WTC11 (cell line): ENCODE measurements around the gene DTNB. TPM values are rescaled to one million over a fixed set of nuclear protein-coding genes. Genes with fewer than 3 reads are reported as not detected.

ENCODE experiments used
- ATAC-seq: fragments of 200-7000 bp; cut with Tn5 transposase; 2 replicates; pipeline ENCODE4 v1.10.0; 2021; ENCODE audit warnings: mild to moderate bottlenecking, moderate library complexity
- CTCF ChIA-PET: fragments of 300-600 bp; sonication (Branson Sonifier 250); formaldehyde crosslinking; loops from one replicate; lab custom pipeline; 2021; ENCODE audit warnings: antibody characterized with exemption; lab: Charles Lee
- POLR2A ChIA-PET: fragments of 350-600 bp; sonication (Branson Sonifier 250); formaldehyde crosslinking; loops from one replicate; lab custom pipeline; 2021; ENCODE audit warnings: antibody characterized with exemption; lab: Charles Lee
- DNase-seq: peaks from one replicate; pipeline ENCODE4 v3.0.0; 2021; ENCODE audit warnings: low spot score
- H3K27ac Mint-ChIP-seq: 2 replicates; pipeline ENCODE4 v1.8.0; 2021; ENCODE audit warnings: mixed read lengths
- H3K27me3 Mint-ChIP-seq: 2 replicates; pipeline ENCODE4 v1.8.0; 2021; ENCODE audit warnings: low read depth, mild to moderate bottlenecking, moderate library complexity, mixed read lengths
- H3K36me3 Mint-ChIP-seq: 2 replicates; pipeline ENCODE4 v1.8.0; 2021; ENCODE audit warnings: mixed read lengths
- H3K4me1 Mint-ChIP-seq: 2 replicates; pipeline ENCODE4 v1.8.0; 2022; ENCODE audit warnings: mixed read lengths
- H3K4me3 Mint-ChIP-seq: 2 replicates; pipeline ENCODE4 v1.8.0; 2021; ENCODE audit warnings: mild to moderate bottlenecking, moderate library complexity, mixed read lengths
- H3K9me3 Mint-ChIP-seq: 2 replicates; pipeline ENCODE4 v1.8.0; 2021; ENCODE audit warnings: mixed read lengths
- ARID4B ChIP-seq: sonication (generic); formaldehyde crosslinking; IDR thresholded peaks from 2 replicates; pipeline ENCODE4 v1.8.0; 2023; ENCODE audit warnings: missing genetic modification reagents, mild to moderate bottlenecking, borderline replicate concordance
- ATF1 ChIP-seq: sonication (generic); formaldehyde crosslinking; IDR thresholded peaks from 2 replicates; pipeline ENCODE4 v1.8.1; 2023; ENCODE audit warnings: mild to moderate bottlenecking, moderate library complexity, missing genetic modification reagents
- ATF2 ChIP-seq: sonication (generic); formaldehyde crosslinking; IDR thresholded peaks from 2 replicates; pipeline ENCODE4 v1.8.1; 2022; ENCODE audit warnings: low read depth, missing genetic modification reagents, borderline replicate concordance
- CBFB ChIP-seq: sonication (generic); formaldehyde crosslinking; IDR thresholded peaks from 2 replicates; pipeline ENCODE4 v1.8.1; 2022; ENCODE audit warnings: mild to moderate bottlenecking, low read depth, missing genetic modification reagents
- CDX4 ChIP-seq: fragments of 250-450 bp; sonication (Bioruptor Pico); IDR thresholded peaks from 2 replicates; pipeline ENCODE4 v1.9.0; 2021; ENCODE audit warnings: moderate library complexity, mild to moderate bottlenecking, inconsistent platforms, borderline replicate concordance
- CREB1 ChIP-seq: sonication (generic); formaldehyde crosslinking; IDR thresholded peaks from 2 replicates; pipeline ENCODE4 v1.8.0; 2023; ENCODE audit warnings: mild to moderate bottlenecking, missing genetic modification reagents
- E2F1 ChIP-seq: sonication (generic); formaldehyde crosslinking; IDR thresholded peaks from 2 replicates; pipeline ENCODE4 v1.8.0; 2022; ENCODE audit warnings: mild to moderate bottlenecking, missing genetic modification reagents
- ETV6 ChIP-seq: sonication (generic); formaldehyde crosslinking; IDR thresholded peaks from 2 replicates; pipeline ENCODE4 v1.8.1; 2022; ENCODE audit warnings: mild to moderate bottlenecking, missing genetic modification reagents
- FOXP1 ChIP-seq: sonication (generic); formaldehyde crosslinking; IDR thresholded peaks from 2 replicates; pipeline ENCODE4 v1.8.0; 2022; ENCODE audit warnings: missing genetic modification reagents, mild to moderate bottlenecking, moderate library complexity, borderline replicate concordance
- IRF1 ChIP-seq: sonication (generic); formaldehyde crosslinking; IDR thresholded peaks from 2 replicates; pipeline ENCODE4 v1.8.0; 2023; ENCODE audit warnings: missing genetic modification reagents
- KAT7 ChIP-seq: sonication (generic); formaldehyde crosslinking; IDR thresholded peaks from 2 replicates; pipeline ENCODE4 v1.8.1; 2023; ENCODE audit warnings: missing genetic modification reagents, mild to moderate bottlenecking, borderline replicate concordance
- RELA ChIP-seq: sonication (generic); formaldehyde crosslinking; IDR thresholded peaks from 2 replicates; pipeline ENCODE4 v1.8.1; 2022; ENCODE audit warnings: missing genetic modification reagents, mild to moderate bottlenecking, borderline replicate concordance
- TP53 ChIP-seq: sonication (generic); formaldehyde crosslinking; IDR thresholded peaks from 2 replicates; pipeline ENCODE4 v1.8.1; 2023; ENCODE audit warnings: mild to moderate bottlenecking, missing genetic modification reagents
- ZBTB21 ChIP-seq: sonication (generic); formaldehyde crosslinking; IDR thresholded peaks from 2 replicates; pipeline ENCODE4 v1.8.1; 2023; ENCODE audit warnings: mild to moderate bottlenecking, missing genetic modification reagents, borderline replicate concordance
- ZNF396 ChIP-seq: fragments of 250-450 bp; sonication (Bioruptor Pico); IDR thresholded peaks from 2 replicates; pipeline ENCODE4 v1.8.0; 2021; ENCODE audit warnings: mild to moderate bottlenecking, moderate library complexity, borderline replicate concordance
- ZNF671 ChIP-seq: fragments of 250-450 bp; sonication (Bioruptor Pico); IDR thresholded peaks from 2 replicates; pipeline ENCODE4 v1.8.0; 2021; ENCODE audit warnings: mild to moderate bottlenecking
- total RNA-seq: library from RNA; stranded (reverse); gene quantifications from 3 replicates; pipeline ENCODE4 v1.2.3, GENCODE V29; 2021
- TF ChIP-seq, protein P1 (sequence below): sonication (generic); formaldehyde crosslinking; IDR thresholded peaks from 2 replicates; pipeline ENCODE4 v1.8.0; 2023; ENCODE audit warnings: mild to moderate bottlenecking, missing genetic modification reagents
- TF ChIP-seq, protein P2 (sequence below): sonication (generic); formaldehyde crosslinking; conservative IDR thresholded peaks from 2 replicates; pipeline ENCODE4 v1.8.1; 2022; ENCODE audit warnings: mild to moderate bottlenecking, missing genetic modification reagents

Gene DTNB
- total RNA-seq, 1 experiment from 2014 or later: 39.9 TPM

DNA sequence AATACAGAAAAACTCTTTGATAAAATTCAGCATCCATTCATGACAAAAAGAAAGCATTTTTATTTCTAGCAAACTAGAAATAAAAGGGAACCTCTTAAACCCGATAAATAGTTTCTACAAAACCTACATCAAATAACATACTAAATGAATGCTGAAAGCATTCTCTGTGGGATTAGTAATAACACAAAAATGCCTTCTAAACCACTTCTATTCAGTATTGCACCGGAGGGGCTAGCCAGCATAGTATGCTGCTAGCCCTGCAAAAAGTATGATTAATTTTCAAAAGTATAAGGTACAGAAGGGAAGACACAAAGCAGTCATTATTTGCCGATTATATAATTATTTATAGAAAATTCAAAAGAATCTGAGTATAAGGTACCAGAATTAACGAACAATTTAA, 145.2 kb downstream of the DTNB start (continued):
- TF ChIP-seq CREB1 (CRISPR knock-in tag) (no peak), CDX4 (no peak)
- TF ChIP-seq, protein P1, sequence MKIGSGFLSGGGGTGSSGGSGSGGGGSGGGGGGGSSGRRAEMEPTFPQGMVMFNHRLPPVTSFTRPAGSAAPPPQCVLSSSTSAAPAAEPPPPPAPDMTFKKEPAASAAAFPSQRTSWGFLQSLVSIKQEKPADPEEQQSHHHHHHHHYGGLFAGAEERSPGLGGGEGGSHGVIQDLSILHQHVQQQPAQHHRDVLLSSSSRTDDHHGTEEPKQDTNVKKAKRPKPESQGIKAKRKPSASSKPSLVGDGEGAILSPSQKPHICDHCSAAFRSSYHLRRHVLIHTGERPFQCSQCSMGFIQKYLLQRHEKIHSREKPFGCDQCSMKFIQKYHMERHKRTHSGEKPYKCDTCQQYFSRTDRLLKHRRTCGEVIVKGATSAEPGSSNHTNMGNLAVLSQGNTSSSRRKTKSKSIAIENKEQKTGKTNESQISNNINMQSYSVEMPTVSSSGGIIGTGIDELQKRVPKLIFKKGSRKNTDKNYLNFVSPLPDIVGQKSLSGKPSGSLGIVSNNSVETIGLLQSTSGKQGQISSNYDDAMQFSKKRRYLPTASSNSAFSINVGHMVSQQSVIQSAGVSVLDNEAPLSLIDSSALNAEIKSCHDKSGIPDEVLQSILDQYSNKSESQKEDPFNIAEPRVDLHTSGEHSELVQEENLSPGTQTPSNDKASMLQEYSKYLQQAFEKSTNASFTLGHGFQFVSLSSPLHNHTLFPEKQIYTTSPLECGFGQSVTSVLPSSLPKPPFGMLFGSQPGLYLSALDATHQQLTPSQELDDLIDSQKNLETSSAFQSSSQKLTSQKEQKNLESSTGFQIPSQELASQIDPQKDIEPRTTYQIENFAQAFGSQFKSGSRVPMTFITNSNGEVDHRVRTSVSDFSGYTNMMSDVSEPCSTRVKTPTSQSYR (CRISPR knock-in tag): no peak

- no peaks in the 10 kb centered on the region for H3K9me3 Mint-ChIP-seq
- 0 out of 2 replicates have a peak overlapping the region, but pooled peaks have one; percentile 19 for H3K27ac Mint-ChIP-seq
- TF ChIP-seq, protein P2, sequence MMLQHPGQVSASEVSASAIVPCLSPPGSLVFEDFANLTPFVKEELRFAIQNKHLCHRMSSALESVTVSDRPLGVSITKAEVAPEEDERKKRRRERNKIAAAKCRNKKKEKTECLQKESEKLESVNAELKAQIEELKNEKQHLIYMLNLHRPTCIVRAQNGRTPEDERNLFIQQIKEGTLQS (CRISPR knock-in tag): no peak
- TF ChIP-seq ZNF396 (CRISPR knock-in tag) (no peak), FOXP1 (no peak), ATF2 (CRISPR knock-in tag) (no peak), ZNF671 (CRISPR knock-in tag) (no peak), ARID4B (no peak), ATF1 (CRISPR knock-in tag) (no peak), KAT7 (no peak), ETV6 (CRISPR knock-in tag) (no peak), IRF1 (no peak), CBFB (CRISPR knock-in tag) (no peak), ZBTB21 (CRISPR knock-in tag) (no peak), RELA (no peak), E2F1 (CRISPR knock-in tag) (no peak), TP53 (CRISPR knock-in tag) (no peak)
- TF ChIP-seq, all 79 proteins: peak for 0
- CTCF ChIA-PET: interaction anchor here (0.6 to 1.7 kb wide), 3 partner anchors 147 to 175 kb away, joined by 4 read pairs; no protein-coding TSS in a partner anchor
- H3K4me1 Mint-ChIP-seq: peaks cover 6% of the 10 kb centered on the region
- POLR2A ChIA-PET: interaction anchor here (0.7 kb wide), 1 partner anchor 266 kb away, joined by 9 read pairs; no protein-coding TSS in a partner anchor
- DNase-seq (no peak), ATAC-seq (no peak)
- H3K4me3 Mint-ChIP-seq: no peak overlapping the region
- no peaks in the 10 kb centered on the region for H3K27me3 Mint-ChIP-seq
- H3K36me3 Mint-ChIP-seq: no peaks in the 10 kb centered on the region
These were observed 148.9 kb downstream of the DTNB start for GRCh38 chr2:25524507-25524906.
